CD4-positive, alpha-beta T cell treated with Interleukin-17A for 1 hour (primary cell): ENCODE measurements around the gene IL1RAP.
"Not testable (repeated sequence)": the region's sequence is repeated elsewhere in the genome, so short reads cannot be mapped to it uniquely, and the experiment has no call there.

ENCODE experiments used
- DNase-seq: peaks from one replicate; pipeline ENCODE4 v3.0.0-alpha.2; 2020

The IL1RAP gene

DNA sequence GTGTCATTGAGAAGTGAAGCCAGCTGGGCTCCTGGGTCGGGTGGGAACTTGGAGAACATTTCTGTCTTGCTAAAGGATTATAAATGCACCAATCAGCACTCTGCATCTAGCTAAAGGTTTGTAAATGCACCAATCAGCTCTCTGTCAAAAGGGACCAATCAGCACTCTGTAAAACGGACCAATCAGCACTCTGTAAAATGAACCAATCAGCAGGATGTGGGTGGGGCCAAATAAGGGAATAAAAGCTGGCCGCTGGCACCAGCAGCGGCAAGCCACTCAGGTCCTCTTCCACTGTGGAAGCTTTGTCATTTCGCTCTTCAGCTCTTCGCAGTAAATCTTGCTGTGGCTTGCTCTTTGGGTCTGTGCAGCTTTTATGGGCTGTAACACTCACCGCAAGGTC, 164.0 kb downstream of the IL1RAP start:
- not testable (repeated sequence) for DNase-seq

DNA sequence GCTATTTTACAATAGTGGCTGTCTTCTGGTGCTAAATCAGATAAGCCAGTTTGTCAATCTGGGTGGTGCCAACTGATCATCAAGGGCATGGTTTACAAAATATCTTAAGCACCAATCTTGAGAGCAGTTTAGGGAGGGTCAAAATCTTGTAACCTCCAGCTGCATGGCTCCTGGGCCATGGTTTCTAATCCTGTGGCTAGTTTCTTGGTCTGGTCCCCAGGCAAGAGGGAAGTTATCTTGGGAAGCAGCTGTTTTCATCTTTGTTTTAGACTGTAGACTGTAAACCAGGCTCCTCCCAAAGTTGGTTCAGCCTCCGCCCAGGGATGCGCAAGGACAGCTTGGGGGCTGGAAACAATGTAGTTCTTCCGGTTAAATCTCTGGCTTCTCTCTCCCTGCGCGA, 166.8 kb downstream of the IL1RAP start:
- DNase-seq = no peak

DNA sequence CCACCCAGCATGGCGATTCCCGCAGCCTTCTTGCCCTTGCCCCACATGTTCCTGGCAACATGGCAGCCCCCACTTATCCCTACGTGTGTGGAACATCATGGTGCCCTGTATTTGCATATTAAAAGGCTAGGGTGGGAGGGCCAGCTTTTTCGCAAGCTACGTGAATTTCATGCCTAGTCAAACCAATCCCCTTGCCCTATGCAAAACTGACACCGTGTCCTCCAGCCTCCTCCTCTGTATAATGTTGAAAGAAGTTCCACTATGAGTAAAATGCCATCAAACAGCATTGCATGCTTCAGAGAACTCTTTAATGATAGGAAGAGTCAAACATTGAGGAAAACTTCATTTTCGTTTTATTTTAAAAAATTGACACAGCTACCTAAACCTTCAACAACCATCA, 170.9 kb downstream of the IL1RAP start:
- no peak for DNase-seq

DNA sequence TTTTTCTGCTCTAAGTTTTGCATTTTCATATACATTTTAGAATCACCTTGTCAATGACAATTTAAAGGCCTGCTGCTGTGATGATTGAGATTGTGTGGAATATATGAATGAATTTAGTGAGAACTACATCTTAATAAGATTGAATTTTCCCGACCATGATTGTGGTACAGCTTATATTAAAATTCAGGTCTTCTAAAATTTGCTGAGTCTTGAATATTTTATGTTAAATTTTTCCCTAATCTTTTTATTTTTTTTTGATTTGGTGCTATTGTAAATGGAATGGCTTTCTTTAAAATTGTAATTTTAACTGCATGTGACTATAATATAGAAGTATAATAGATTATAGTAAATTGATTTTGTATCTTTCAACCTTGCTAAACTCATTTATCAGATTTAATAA, 172.1 kb downstream of the IL1RAP start:
- DNase-seq = no peak

DNA sequence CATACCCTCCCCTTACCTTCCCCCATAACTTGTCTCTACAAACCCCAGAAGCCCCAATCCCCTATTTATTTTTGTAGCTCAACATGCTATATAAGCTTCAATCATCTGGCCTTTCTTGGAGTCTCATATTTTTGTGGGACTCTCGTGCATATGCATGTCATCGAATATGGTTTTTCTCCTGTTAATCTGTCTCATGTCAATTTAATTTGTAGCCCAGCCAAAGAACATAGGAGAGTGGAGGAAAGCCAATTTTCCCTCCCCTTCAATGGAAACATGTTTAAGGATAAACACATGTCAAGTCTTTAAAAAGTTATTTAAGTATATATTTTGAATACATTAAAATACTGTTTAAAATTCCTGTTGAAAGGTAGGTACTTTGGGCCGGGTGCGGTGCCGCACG, 176.4 kb downstream of the IL1RAP start:
- DNase-seq = no peak

DNA sequence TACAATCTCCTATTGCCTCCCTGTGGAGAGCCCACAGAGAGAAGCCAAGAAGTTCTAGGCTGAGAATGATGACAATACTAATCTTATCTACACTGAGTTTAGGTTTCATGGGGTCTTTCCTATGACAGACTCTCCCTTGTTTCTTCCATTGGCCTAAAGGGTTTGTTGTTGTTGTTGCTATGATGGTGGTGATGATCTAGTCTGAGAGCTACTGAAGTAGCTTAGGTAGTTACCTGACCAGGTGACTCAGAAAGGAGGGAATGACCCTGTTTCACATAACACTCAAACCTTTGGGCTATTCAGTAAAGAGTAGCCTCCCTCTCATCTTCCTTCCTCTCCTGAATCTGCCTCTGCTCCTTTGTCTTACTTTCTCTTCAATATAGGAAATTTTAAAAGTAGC, 178.4 kb downstream of the IL1RAP start:
- DNase-seq = no peak

DNA sequence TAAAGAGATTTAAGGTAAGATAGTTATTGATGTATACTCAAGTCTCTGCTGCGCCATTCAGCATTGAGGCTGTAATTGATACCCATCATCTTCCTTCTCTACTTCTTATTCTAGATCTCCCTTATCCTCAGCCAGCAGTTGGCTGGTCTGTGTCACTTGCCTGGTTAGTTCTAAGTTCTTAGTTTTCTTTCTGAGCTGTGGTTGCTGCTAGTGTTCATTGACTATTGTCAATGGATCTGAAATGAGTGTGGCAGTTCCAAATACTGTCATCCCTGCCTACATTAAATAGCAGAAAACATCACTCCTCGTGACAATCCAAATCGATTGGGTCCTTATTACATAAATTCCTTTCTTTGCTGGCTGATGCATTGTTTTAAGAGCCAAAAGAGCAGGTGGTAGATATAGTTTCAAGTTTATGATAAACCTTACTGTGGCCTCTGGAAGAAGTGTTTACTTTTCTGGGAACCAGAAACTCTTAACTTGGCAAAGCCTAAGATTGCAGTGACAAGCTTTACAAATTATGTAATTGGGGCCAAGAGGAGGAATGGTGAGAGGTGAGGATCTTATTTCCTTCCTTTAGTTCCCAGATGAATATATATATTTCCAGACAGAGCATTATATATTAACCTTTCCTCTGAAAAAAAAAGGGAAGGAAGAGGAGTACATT, 180.6 kb downstream of the IL1RAP start:
- no peak for DNase-seq

DNA sequence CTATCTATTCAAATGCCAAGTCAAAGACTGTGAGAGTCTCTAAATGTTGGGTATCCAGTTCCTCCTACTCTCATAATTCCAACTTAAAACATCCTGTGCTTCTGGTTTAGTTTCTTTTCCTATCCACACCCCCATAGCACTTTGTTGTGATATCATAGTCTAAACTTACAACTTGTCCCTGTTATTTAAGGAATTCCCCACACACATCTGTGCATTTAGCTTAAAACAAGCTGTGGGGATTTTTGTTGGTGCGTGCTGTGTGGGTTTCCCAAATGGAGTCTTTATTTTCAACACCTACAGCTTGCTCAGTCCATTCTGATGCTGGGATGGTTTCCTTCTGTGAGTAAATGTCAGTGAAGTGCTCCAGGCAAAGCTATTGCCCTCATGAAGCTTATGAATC, 181.3 kb downstream of the IL1RAP start:
- no peak for DNase-seq

DNA sequence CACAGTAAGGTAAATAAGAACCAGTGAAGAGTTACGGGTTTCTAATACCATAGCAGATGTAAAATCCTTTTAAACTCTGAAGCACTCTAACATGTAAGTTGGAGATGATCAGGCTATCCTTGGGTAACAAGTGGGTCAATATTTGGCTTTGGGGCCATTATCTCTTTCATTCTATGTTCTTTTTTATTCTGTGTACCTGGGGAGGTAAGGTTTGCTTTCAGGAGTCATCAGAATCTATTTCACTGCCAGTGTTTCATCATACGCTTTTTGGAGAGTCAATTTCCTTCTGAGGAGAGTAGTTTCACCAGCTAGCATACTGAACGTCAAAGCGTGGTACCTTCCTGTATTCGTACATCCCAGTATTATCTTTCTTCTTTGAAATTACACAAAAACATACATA, 182.1 kb downstream of the IL1RAP start:
- no peak for DNase-seq

DNA sequence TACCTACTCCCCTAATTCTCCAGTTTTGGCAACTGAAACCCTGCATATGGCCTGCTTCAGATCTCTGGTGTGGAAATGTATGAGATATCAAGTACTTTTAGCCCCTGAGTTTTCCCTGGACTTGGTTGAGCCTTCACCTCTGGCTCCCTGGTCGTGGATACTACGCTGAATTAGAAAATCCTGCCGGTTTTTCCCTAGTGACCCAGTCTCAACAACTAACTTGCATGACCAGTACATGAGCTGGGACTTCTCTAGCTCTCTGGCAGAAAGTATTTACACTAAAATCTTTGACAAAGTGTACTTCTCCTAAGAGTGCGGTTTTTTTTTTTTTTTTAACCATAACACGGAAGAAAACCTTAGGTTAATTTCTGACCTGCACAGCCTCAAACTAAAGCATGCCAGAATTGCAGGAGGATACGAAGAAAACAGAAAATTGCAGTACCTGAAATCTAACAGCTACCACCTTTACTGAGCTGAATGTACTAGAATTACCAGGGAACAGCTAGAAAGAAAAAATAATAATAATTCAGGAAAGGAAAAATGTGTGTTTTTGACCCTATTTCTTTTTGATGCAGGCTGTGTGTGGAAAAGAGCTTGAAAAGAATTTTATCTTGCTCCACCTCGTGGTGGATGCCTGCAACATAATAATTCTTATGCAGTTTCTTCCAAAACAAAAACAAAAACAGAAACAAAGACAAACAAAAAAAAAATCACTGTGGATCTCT, 183.1 kb downstream of the IL1RAP start:
- DNase-seq = no peak

DNA sequence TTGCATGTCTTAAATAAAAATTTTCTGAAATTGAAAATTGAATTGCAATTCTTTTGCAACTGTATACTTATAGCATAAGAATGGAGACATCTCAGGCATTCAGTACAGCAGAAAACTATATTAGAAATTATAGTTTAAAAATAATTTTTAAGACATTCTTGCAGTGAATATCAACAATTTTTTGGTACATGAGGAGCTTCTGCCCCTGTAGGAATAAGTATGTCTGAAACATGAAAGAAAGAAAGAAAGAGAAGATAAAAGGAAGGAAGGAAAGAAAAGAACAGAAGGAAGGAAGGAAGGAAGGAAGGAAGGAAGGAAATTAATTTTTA, 183.6 kb downstream of the IL1RAP start:
- no peak for DNase-seq

DNA sequence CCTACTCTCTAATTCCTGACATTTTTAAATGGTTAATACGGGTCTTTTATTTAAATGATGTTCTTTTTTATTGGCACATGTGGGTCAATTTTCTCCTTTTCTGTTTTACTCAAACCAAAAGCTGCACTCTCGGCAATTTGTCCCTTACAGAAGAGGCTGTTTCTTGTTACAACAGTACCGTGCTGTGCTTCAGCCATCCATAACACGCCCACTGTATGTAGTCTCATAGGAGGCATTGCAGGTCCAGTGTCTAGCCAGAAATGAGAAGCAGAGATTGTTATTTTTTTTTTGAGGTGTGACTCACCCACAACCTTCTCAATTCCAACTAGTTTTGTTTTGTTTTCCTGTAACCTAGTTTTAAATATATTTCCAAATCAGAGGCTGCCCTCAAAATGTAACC, 184.0 kb downstream of the IL1RAP start:
- DNase-seq = no peak

DNA sequence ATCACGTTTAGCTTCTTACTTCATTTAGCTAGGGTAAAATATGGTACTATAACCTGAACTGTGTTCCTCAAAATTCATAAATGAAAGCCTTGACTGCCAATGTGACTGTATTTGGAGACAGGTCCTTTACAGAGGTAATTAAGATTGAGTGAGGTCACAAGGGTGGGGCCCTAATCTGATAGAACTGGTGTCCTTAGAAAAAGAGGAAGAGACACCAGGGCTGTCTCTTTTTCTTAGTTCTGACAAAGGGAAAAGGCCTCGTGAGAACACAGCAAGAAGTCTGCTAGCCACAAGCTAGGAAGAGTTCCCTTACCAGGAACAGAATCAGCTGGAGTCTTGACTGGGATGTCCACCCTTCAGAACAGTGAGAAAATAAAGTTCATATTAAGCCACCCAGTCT, 185.9 kb downstream of the IL1RAP start:
- DNase-seq = no peak

DNA sequence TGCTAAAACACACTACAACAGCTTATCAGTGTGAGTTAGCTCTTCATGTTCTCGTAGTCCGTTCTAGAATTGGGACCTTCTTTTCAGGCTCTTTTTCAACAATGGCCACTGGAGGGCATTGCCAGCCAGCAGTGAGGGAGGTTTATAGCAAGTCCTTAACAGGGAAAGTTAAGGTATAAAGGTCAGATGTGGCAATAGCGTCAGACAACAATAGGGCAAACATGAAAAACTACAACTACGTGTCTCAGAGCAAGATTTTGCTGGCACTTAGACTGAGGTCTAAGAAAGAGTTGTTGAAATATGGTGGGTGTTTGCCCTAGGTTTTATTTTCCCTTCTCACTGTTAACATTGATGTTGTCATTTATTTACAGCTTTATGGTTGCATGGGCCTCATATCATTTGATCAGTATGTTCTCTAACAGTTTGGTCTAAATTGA, 187.2 kb downstream of the IL1RAP start:
- no peak for DNase-seq

DNA sequence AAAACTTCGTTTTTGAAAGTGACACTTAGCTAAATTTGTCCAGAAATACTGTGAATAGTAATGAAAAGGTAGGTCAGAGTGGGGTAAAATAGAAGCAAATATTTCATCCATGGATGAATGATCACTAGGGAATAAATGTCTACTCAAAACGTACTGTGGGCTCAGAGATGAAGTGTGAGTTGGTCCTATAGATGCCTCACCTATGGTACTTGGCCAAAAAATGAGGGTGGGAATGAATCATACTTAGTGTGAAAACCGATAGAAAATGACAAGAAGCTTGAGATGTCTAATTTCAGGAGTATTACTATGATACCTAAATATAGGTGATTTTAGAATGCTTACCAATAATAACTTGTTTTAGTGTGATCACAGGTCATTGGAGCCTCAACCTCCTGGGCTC, 192.7 kb downstream of the IL1RAP start:
- DNase-seq = no peak
